Suppressor macrophage (primary cell): Measurements from ENCODE around the gene OR8I2.
"Not testable (repeated sequence)": the region's sequence is repeated elsewhere in the genome, so short reads cannot be mapped to it uniquely, and the experiment has no call there.

Source experiments
- DNase-seq, 4 experiments: peaks; one replicate each; pipeline ENCODE4 v3.0.0-alpha.2; 2020 to 2022
- total RNA-seq, 17 experiments: gene quantifications; one replicate each; lab custom pipeline; 2026; ENCODE audit warnings: mixed read lengths in 6 of 17, inconsistent platforms in 3 of 17; lab: John Stamatoyannopoulos, UW

OR8I2 gene
- total RNA-seq: 0 to 0.77 (median 0) reads per million in 17 experiments

DNA sequence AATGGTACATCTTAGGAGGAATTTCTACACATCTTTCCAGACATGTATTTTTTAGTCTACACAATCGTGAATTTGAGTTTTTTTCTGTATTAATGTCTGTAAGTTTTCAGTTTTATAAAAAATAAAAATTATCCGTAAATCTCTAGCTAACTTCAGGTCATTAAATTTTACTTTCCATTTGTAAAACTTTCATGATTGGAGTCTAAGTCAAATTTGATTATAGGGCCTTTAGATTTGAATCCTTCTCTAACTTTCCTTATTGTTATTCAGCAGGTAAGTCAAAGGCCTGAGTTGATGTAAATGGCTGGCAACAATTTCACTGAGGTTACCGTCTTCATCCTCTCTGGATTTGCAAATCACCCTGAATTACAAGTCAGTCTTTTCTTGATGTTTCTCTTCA is at the start of gene OR8I2:
Gene OR8I2, plus strand, starts transcription at position 301 of the 400 bp plus-strand sequence. Its CDS starts 0 bp downstream, at position 301.
- DNase-seq: no peak

DNA sequence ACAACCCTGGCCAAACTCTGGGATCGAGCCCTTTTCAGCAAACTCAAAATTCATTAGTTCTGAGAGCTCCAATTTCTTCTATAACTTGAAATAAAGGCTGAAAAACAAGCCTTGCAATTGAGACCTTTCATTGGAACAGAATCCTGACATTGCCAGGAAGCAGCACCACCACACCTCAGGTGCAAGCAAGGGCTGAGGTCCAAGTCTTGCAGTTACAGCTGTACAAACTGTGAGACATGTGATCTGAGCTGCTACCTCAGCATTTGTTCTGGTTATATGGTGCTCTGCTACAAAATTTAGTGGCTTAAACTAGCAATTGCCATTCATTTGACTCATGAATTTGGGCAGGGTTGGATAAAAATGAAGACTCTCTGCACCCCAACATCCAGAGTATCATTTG is 47.6 kb upstream of the OR8I2 start:
- DNase-seq: no peak

- DNase-seq: no peak
Observed at GRCh38 chr11:56048480-56048879, 44.6 kb upstream of the OR8I2 start.

GRCh38 chr11:56049487-56049886 is 43.6 kb upstream of the OR8I2 start:
- DNase-seq: no peak

DNA sequence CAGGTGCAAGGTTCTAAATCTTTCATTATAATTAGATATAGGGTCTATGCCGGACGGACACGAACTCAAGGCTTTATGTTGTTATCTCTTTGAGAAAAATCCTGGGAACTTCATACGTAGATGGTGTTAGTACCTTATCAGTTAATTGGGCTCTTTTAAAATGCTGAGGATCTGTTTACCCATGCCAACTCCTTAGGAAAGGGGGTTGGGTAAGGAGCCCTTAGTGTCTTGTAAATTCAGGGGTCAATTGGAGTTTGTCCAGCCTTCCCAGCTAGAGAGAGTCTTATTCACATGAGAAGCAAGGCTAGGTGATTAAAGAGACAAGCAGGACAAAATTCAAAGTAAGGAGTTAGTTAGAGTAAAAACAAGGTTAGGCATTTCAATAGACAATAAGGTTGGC is 36.7 kb upstream of the OR8I2 start:
- DNase-seq: not testable (repeated sequence)

- not testable (repeated sequence) for DNase-seq
Observed at GRCh38 chr11:56057661-56058237, 35.4 kb upstream of the OR8I2 start.

DNA sequence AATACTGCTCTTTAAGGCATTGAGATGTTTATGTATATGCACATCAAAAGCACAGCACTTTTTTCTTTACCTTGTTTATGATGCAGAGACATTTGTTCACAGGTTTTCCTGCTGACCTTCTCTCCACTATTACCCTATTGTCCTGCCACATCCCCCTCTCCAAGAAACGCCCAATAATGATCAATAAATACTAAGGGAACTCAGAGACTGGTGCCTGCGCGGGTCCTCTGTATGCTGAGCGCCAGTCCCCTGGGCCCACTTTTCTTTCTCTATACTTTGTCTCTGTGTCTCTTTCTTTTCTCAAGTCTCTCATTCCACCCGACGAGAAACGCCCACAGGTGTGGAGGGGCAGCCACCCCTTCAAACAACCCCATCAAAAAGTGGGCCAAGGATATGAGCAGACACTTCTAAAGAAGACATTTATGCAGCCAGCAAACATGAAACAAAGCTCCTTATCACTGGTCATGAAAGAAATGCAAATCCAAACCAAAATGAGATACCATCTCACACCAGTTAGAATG is 34.8 kb upstream of the OR8I2 start:
- DNase-seq: not testable (repeated sequence)

GRCh38 chr11:56066980-56067379 is 26.1 kb upstream of the OR8I2 start:
- no peak for DNase-seq

DNA sequence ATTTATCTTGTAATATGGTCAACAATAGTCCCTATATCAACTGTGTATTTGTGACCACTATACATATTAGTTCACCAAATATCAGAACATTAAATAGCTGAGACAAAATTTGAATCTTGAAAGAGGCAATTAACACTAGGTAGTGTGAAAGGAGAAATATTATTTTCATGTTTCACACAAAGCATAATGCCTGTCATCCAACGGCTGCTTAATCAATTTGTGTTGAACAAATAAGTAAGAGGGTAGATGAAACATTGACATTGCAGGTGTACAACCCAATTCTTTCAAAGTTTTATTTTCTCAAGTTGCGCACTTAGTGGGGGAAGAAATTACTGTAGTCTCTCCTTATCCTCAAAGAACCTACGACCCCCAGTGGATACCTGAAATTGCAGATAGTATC is 3.4 kb upstream of the OR8I2 start:
- no peak for DNase-seq

- DNase-seq: no peak
Observed at GRCh38 chr11:56103210-56103737, 10.2 kb downstream of the OR8I2 start, which contains the start of gene OR8H2. Gene OR8H2 (plus strand): TSS chr11:56103687. CDS start chr11:56105043, 1,356 bp downstream.

DNA sequence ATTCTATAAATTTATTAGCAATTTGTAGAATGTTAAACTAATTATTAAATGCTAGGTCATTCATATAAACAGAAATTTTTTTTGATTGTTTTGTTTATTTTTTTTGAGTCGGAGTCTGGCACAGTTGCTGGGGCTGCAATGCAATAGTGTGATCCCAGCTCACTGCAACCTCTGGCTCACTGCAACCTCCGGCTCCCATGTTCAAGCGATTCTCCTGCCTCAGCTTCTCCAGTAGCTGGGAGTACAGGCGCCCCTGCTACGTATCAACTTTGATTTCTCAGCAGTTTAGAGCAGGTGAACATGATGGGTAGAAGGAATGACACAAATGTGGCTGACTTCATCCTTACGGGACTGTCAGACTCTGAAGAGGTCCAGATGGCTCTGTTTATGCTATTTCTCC is 29.0 kb downstream of the OR8I2 start, which contains the start of gene OR8H3:
Gene OR8H3, plus strand, starts transcription at position 301 of the 400 bp plus-strand sequence. Its CDS starts 0 bp downstream, at position 301.
- no peak for DNase-seq

DNA sequence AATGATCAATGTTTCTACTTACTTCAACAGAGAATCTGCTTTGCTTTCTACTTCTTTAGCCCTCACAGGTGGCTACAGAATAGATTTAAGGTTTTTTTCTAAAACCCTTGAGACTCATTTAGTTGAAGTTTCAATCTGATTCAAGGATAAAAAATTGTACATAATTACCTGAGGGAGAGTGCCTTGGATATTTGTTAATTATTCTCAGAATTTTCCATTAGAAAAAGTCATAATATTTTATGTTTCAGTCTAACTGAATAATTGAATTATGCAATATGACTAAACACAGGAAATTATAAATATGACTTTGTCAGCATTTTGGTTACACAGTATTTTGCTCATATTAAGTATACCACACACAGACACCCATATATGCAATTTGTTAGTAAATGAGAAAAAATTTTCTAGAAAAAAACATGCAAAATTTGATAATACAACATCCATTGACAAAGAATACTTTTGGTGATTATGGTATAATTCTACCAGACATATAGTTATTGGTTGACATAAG is 47.1 kb downstream of the OR8I2 start, which contains the start of gene OR8J3:
Gene OR8J3, minus strand, starts transcription at position 51 of the 511 bp plus-strand sequence. CDS start 2,483 bp downstream, outside the sequence.
- DNase-seq: no peak

DNA sequence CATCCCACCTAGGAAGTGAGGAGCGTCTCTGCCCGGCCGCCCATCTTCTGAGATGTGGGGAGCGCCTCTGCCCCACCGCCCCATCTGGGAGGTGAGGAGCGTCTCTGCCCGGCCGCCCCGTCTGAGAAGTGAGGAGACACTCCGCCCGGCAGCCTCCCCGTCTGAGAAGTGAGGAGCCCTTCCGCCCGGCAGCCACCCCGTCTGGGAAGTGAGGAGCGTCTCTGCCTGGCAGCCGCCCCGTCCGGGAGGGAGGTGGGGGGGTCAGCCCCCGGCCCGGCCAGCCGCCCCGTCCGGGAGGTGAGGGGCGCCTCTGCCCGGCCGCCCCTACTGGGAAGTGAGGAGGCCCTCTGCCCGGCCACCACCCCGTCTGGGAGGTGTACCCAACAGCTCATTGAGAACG is 50.6 kb downstream of the OR8I2 start:
- not testable (repeated sequence) for DNase-seq
